ENCODE results near the gene FAM180A. TPM values are rescaled to one million over a fixed set of nuclear protein-coding genes. Genes with fewer than 3 reads are reported as not detected.

Gene FAM180A
- total and polyA plus RNA-seq, 2 of the 8 experiments (the other 6 are each of a cell fraction or from before 2014, with no cell fraction given): not detected

DNA sequence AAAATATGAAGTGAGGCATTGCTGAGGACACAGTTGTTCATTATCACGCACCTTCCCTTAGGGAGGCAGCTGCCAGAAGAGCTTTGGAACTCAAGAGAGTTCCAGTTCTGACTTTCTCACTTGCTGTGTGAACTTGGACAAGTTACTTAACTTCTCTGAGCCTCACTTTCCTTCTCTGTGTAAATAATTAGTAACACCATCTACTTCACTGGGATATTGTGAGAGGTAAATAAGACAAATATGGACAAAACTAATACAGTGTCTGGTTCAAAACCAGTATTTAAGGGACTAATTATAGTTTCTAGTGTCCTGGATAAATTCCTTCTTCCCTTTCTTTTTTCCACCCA, 14.3 kb downstream of the FAM180A start:
- H3K18ac ChIP-seq (ENCODE audit: extremely low read depth, low read length): no peak overlapping the region
- H4K20me1 ChIP-seq (replicated peaks in 1 of 2; ENCODE audit: control insufficient read depth in 1 of 2, insufficient read depth in 2 of 2, low read length in 2 of 2): no peaks in the 10 kb centered on the region
- ChIA-PET POLR2A (ENCODE audit: partially characterized antibody) (interaction anchor here (0.6 kb wide), 1 partner anchor 77 kb away, joined by 3 read pairs; no protein-coding TSS in a partner anchor), CTCF (ENCODE audit: partially characterized antibody) (interaction anchor here (0.8 to 1.2 kb wide), 3 partner anchors 27 to 43 kb away, joined by 3 to 6 read pairs (median 3); no protein-coding TSS in a partner anchor)
- WGBS, 2 experiments (ENCODE audit: extremely low coverage in 1 of 2, insufficient coverage in 1 of 2, insufficient read length in 1 of 2, insufficient replicate concordance in 2 of 2, low coverage in 1 of 2, low lambda C conversion rate in 2 of 2, missing lambda C conversion rate in 1 of 2): 94% methylated on average over 1 of the region's 1 CpG; no CpG with 5 or more reads in 1 of the 2 experiments
- H3K4me3 ChIP-seq (ENCODE audit: extremely low read depth in 1 of 4, insufficient read depth in 2 of 4, low read depth in 3 of 4, low read length in 4 of 4): no peak overlapping the region
- H2BK12ac ChIP-seq (ENCODE audit: low read depth, low read length): no peak overlapping the region
- H3K23ac ChIP-seq (ENCODE audit: insufficient read length): no peak overlapping the region
- H3K79me1 ChIP-seq (ENCODE audit: low read depth, low read length): no peaks in the 10 kb centered on the region
- no peaks in the 10 kb centered on the region for H3K23me2 ChIP-seq (ENCODE audit: low read depth, low read length)
- no peak overlapping the region for H3K4me2 ChIP-seq (ENCODE audit: insufficient read depth in 1 of 2, low read depth in 2 of 2, low read length in 2 of 2)
- FAIRE-seq (no peak), DNase-seq (ENCODE audit: low read depth in 1 of 2, low spot score in 2 of 2) (no peak)
- no peaks in the 10 kb centered on the region for H3K36me3 ChIP-seq (ENCODE audit: control insufficient read depth in 2 of 4, insufficient read depth in 4 of 4, low read length in 3 of 4)
- H2AK5ac ChIP-seq (ENCODE audit: low read depth, low read length): no peak overlapping the region
- H3K9me3 ChIP-seq (ENCODE audit: insufficient read depth in 2 of 2, low read depth in 1 of 2, low read length in 1 of 2): no peaks in the 10 kb centered on the region
- no peak overlapping the region for H3K14ac ChIP-seq (ENCODE audit: insufficient read length)
- H3K4ac ChIP-seq (replicated peaks; ENCODE audit: insufficient read length, low read depth, low read length): no peak overlapping the region
- no peak overlapping the region for H3K9ac ChIP-seq (replicated peaks in 1 of 4; ENCODE audit: extremely low read depth in 1 of 4, low read depth in 3 of 4, low read length in 3 of 4)
- H3K79me2 ChIP-seq (ENCODE audit: control insufficient read depth in 1 of 2, insufficient read depth in 2 of 2, low read length in 2 of 2): no peaks in the 10 kb centered on the region
- no peak overlapping the region for H4K5ac ChIP-seq (ENCODE audit: insufficient read length, low read depth, low read length)
- H2AFZ ChIP-seq (ENCODE audit: low read length): no peak overlapping the region
- no peak overlapping the region for H4K8ac ChIP-seq (ENCODE audit: extremely low read depth, insufficient read depth, low read length)
- H2BK120ac ChIP-seq (replicated peaks; ENCODE audit: low read depth, low read length): no peak overlapping the region
- H4K91ac ChIP-seq (replicated peaks; ENCODE audit: insufficient read length, low read length): no peak overlapping the region
- no peak overlapping the region for H3K56ac ChIP-seq (replicated peaks; ENCODE audit: insufficient read length, low read depth, low read length)
- no peak overlapping the region for H2BK5ac ChIP-seq (ENCODE audit: low read depth, low read length)
- no peak overlapping the region for H2BK20ac ChIP-seq (ENCODE audit: low read length)
- no peaks in the 10 kb centered on the region for H3K27me3 ChIP-seq (replicated peaks in 1 of 4; ENCODE audit: control insufficient read depth in 3 of 4, extremely low read depth in 1 of 4, insufficient read depth in 3 of 4, low read length in 3 of 4)
- no peak overlapping the region for H2BK15ac ChIP-seq (ENCODE audit: low read length)
- H3K4me1 ChIP-seq (replicated peaks in 1 of 4; ENCODE audit: control insufficient read depth in 3 of 4, insufficient read depth in 4 of 4, low read length in 3 of 4): no peaks in the 10 kb centered on the region
- no peak overlapping the region for H3K27ac ChIP-seq (ENCODE audit: low read depth, low read length)
- TF ChIP-seq TBP (IDR thresholded peaks at IDR 0.05; ENCODE audit: low read depth, low read length) (no peak), SP4 (IDR thresholded peaks at IDR 0.05; ENCODE audit: low read length) (no peak), SIRT6 (IDR thresholded peaks at IDR 0.05; ENCODE audit: low read length) (no peak), EGR1 (IDR thresholded peaks at IDR 0.05; ENCODE audit: borderline replicate concordance, low read depth, low read length) (no peak), TCF12 (IDR thresholded peaks at IDR 0.05; ENCODE audit: low read depth, low read length) (no peak), JUND (IDR thresholded peaks at IDR 0.05; ENCODE audit: low read length) (no peak), RFX5 (IDR thresholded peaks at IDR 0.05; ENCODE audit: borderline replicate concordance, low read depth, low read length) (no peak), TEAD4 (IDR thresholded peaks at IDR 0.05; ENCODE audit: low read depth, low read length) (no peak), EZH2 (IDR thresholded peaks at IDR 0.05; ENCODE audit: low read depth, low read length, severe bottlenecking) (no peak), KDM4A (IDR thresholded peaks at IDR 0.05; ENCODE audit: low read depth, low read length, severe bottlenecking) (no peak), KDM1A (IDR thresholded peaks at IDR 0.05; ENCODE audit: borderline replicate concordance, low read length) (no peak), ASH2L (IDR thresholded peaks at IDR 0.05; ENCODE audit: low read length) (no peak)
- TF ChIP-seq, protein P1, sequence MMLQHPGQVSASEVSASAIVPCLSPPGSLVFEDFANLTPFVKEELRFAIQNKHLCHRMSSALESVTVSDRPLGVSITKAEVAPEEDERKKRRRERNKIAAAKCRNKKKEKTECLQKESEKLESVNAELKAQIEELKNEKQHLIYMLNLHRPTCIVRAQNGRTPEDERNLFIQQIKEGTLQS (IDR thresholded peaks at IDR 0.05; ENCODE audit: insufficient read depth, low read depth, low read length): no peak
